ENCODE measurements around the gene SF3A2.

DNA sequence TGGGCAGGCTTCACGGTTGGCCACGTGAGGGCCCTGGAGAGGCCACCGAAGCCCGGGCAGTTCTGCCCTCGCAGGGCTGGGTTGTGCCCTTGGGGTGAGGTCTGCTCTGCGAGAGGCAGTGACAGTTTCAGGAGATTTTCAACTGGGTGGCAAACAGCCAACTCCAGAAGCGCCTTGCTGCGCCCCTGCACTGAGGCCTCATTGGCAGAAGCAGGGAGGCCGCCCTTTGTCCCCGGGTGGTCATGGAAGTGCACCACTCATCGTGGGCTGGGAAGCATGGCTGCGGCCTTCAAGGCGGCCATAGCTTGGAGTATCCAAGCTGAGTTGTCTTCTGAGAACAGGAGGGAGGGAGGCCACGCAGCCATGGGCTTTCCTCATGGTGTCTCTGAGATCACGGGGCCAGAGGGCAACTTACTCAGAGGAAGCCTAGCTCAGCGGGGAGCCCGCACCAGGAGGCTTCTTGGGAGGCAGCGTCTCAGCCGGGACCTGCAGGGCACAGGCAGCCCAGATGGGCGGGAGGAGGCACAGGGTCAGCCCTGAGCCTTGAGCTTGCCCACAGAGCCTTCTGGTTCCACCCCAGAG, 15.3 kb upstream of the SF3A2 start:
- TF ChIP-seq, protein P1, sequence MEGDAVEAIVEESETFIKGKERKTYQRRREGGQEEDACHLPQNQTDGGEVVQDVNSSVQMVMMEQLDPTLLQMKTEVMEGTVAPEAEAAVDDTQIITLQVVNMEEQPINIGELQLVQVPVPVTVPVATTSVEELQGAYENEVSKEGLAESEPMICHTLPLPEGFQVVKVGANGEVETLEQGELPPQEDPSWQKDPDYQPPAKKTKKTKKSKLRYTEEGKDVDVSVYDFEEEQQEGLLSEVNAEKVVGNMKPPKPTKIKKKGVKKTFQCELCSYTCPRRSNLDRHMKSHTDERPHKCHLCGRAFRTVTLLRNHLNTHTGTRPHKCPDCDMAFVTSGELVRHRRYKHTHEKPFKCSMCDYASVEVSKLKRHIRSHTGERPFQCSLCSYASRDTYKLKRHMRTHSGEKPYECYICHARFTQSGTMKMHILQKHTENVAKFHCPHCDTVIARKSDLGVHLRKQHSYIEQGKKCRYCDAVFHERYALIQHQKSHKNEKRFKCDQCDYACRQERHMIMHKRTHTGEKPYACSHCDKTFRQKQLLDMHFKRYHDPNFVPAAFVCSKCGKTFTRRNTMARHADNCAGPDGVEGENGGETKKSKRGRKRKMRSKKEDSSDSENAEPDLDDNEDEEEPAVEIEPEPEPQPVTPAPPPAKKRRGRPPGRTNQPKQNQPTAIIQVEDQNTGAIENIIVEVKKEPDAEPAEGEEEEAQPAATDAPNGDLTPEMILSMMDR (IDR thresholded peaks at IDR 0.05), result no peak
- TF ChIP-seq EP300 (IDR thresholded peaks at IDR 0.05) (no peak), POLR2A (IDR thresholded peaks at IDR 0.05) (no peak)

Measured in sigmoid colon (tissue), 4 donors.